Measurements from ENCODE around the gene SLC7A6OS.

The SLC7A6OS gene

GRCh38 chr16:68275611-68276191 lies 35.0 kb downstream of the SLC7A6OS start:
- peak in 2 of 4 experiments; percentile 14 to 27 for DNase-seq

- no peak for DNase-seq
Measured at GRCh38 chr16:68274441-68274840, 36.3 kb downstream of the SLC7A6OS start.

GRCh38 chr16:68273896-68274295 lies 36.9 kb downstream of the SLC7A6OS start:
- DNase-seq: no peak

GRCh38 chr16:68273459-68273858 lies 37.3 kb downstream of the SLC7A6OS start:
- DNase-seq: no peak

- DNase-seq: peak in 2 of 4 experiments; percentile 51 to 58
Measured at GRCh38 chr16:68272507-68273209, 38.1 kb downstream of the SLC7A6OS start.

- no peak for DNase-seq
Measured at GRCh38 chr16:68270353-68270752, 40.4 kb downstream of the SLC7A6OS start.

GRCh38 chr16:68269793-68270192 lies 41.0 kb downstream of the SLC7A6OS start:
- no peak for DNase-seq

- DNase-seq: no peak
Measured at GRCh38 chr16:68267612-68268405, 42.9 kb downstream of the SLC7A6OS start.

- peak in 1 of 4 experiments; percentile 17 for DNase-seq
Measured at GRCh38 chr16:68265078-68265920, 45.4 kb downstream of the SLC7A6OS start.

GRCh38 chr16:68264128-68265077 lies 46.3 kb downstream of the SLC7A6OS start, which contains the start of gene SLC7A6:
SLC7A6 (plus strand) TSS chr16:68264526; CDS start chr16:68274727, 10,201 bp downstream.
- DNase-seq: peak; percentile 55 to 78 (median 57)

- no peak for DNase-seq
Measured at GRCh38 chr16:68263559-68264127, 47.1 kb downstream of the SLC7A6OS start.

GRCh38 chr16:68259007-68259825 lies 51.5 kb downstream of the SLC7A6OS start:
- no peak for DNase-seq

- DNase-seq: no peak
Measured at GRCh38 chr16:68257906-68258800, 52.6 kb downstream of the SLC7A6OS start.

- DNase-seq: peak in 1 of 4 experiments; percentile 20
Measured at GRCh38 chr16:68257251-68257905, 53.4 kb downstream of the SLC7A6OS start.

GRCh38 chr16:68255712-68256111 lies 55.0 kb downstream of the SLC7A6OS start:
- no peak for DNase-seq

- no peak for DNase-seq
Measured at GRCh38 chr16:68253721-68254120, 57.0 kb downstream of the SLC7A6OS start.

GRCh38 chr16:68252383-68252782 lies 58.4 kb downstream of the SLC7A6OS start:
- DNase-seq: no peak

- no peak for DNase-seq
Measured at GRCh38 chr16:68251832-68252231, 58.9 kb downstream of the SLC7A6OS start.

- DNase-seq: no peak
Measured at GRCh38 chr16:68250951-68251350, 59.8 kb downstream of the SLC7A6OS start.

Measured in activated naive CD4-positive, alpha-beta T cell (primary cell).